IMR-90 (cell line): ENCODE results near the gene CDK5RAP3. TPM values are rescaled to one million over a fixed set of nuclear protein-coding genes. Genes with fewer than 3 reads are reported as not detected.
A peak's percentile ranks its signal among the peaks of the same experiment; 100 is the strongest.

ENCODE experiments used
- ATAC-seq: fragments of 200-7000 bp; cut with Tn5 transposase; 2 replicates; pipeline ENCODE4 v1.9.1; 2020; ENCODE audit warnings: low read depth, mild to moderate bottlenecking, moderate library complexity
- BruUV-seq: library from RNA; stranded (reverse); fragments of 400-500 nt; replicated peaks from 2 replicates; lab custom pipeline; 2021; lab: Mats Ljungman, UMichigan
- CTCF ChIA-PET: fragments of 300-600 bp; formaldehyde crosslinking; extraction: SDS; loops from one replicate; lab custom pipeline; 2021; ENCODE audit warnings: antibody characterized with exemption; lab: Yijun Ruan, JAX
- POLR2A ChIA-PET: fragments of 300-600 bp; sonication (Branson Sonifier 250); formaldehyde crosslinking; loops from one replicate; lab custom pipeline; 2022; ENCODE audit warnings: antibody characterized with exemption; ENCODE audit not compliant: unreplicated experiment; lab: Charles Lee
- DNase-seq: peaks from one replicate; pipeline ENCODE4 v3.0.0; 2013
- H2AFZ ChIP-seq: replicated peaks from 2 replicates; pipeline ENCODE3; 2013; ENCODE audit warnings: low read length, mild to moderate bottlenecking; ENCODE audit not compliant: poor library complexity
- H2AK5ac ChIP-seq: 2 replicates; pipeline ENCODE4 v1.6.1; 2013; ENCODE audit warnings: low read depth, low read length, inconsistent platforms
- H2AK9ac ChIP-seq: replicated peaks from 2 replicates; pipeline ENCODE3; 2013; ENCODE audit warnings: mild to moderate bottlenecking, low read depth, low read length, moderate library complexity; ENCODE audit not compliant: poor library complexity
- H2BK120ac ChIP-seq: 2 replicates; pipeline ENCODE4 v1.6.1; 2013; ENCODE audit warnings: low read depth, low read length, inconsistent platforms
- H2BK15ac ChIP-seq: 3 replicates; pipeline ENCODE4 v1.6.1; 2013; ENCODE audit warnings: low read depth, low read length, inconsistent platforms
- H2BK20ac ChIP-seq: 2 replicates; pipeline ENCODE4 v1.6.1; 2013; ENCODE audit warnings: low read depth, mild to moderate bottlenecking, inconsistent platforms, low read length, moderate library complexity
- H2BK5ac ChIP-seq: 2 replicates; pipeline ENCODE4 v1.6.1; 2013; ENCODE audit warnings: mild to moderate bottlenecking, low read depth, low read length, inconsistent platforms; ENCODE audit not compliant: poor library complexity, severe bottlenecking
- H3K14ac ChIP-seq: replicated peaks from 2 replicates; pipeline ENCODE4 v1.6.1; 2013; ENCODE audit warnings: low read depth, low read length, inconsistent platforms
- H3K18ac ChIP-seq: 2 replicates; pipeline ENCODE4 v1.6.1; 2013; ENCODE audit warnings: low read depth, low read length, control low read depth
- H3K23ac ChIP-seq: 2 replicates; pipeline ENCODE4 v1.6.1; 2013; ENCODE audit warnings: low read depth, low read length, inconsistent platforms
- H3K27ac ChIP-seq: 2 replicates; pipeline ENCODE4 v1.5.1; 2013; ENCODE audit warnings: mild to moderate bottlenecking, control low read depth, low read length; ENCODE audit not compliant: insufficient read depth
- H3K27me3 ChIP-seq: 2 replicates; pipeline ENCODE4 v1.6.1; 2013; ENCODE audit warnings: low read length; ENCODE audit not compliant: control insufficient read depth, insufficient read depth
- H3K36me3 ChIP-seq: 2 replicates; pipeline ENCODE4 v1.6.1; 2013; ENCODE audit warnings: low read length, mixed read lengths; ENCODE audit not compliant: control insufficient read depth, insufficient read depth
- H3K4ac ChIP-seq: 2 replicates; pipeline ENCODE4 v1.6.1; 2013; ENCODE audit warnings: low read depth, low read length, inconsistent platforms
- H3K4me1 ChIP-seq: 2 replicates; pipeline ENCODE4 v1.6.1; 2013; ENCODE audit warnings: low read length, mixed read lengths; ENCODE audit not compliant: control insufficient read depth, insufficient read depth
- H3K4me2 ChIP-seq: 2 replicates; pipeline ENCODE4 v1.6.1; 2013; ENCODE audit warnings: low read depth, mild to moderate bottlenecking, control low read depth, low read length, moderate library complexity
- H3K4me3 ChIP-seq: 2 replicates; pipeline ENCODE4 v1.5.1; 2013; ENCODE audit warnings: low read depth, mild to moderate bottlenecking, control low read depth, low read length, moderate library complexity; ENCODE audit not compliant: insufficient read depth
- H3K56ac ChIP-seq: 2 replicates; pipeline ENCODE4 v1.6.1; 2013; ENCODE audit warnings: low read length, inconsistent platforms; ENCODE audit not compliant: insufficient read depth; ENCODE audit errors: extremely low read depth
- H3K79me1 ChIP-seq, 2 experiments: 2 replicates each; pipeline ENCODE4 v1.6.1; 2013; ENCODE audit warnings: low read length in 2 of 2, inconsistent platforms in 1 of 2, low read depth in 1 of 2
- H3K9ac ChIP-seq: 2 replicates; pipeline ENCODE4 v1.6.1; 2013; ENCODE audit warnings: low read depth, low read length, control low read depth
- H3K9me1 ChIP-seq: 2 replicates; pipeline ENCODE4 v1.6.1; 2013; ENCODE audit warnings: low read length, inconsistent platforms; ENCODE audit not compliant: insufficient read depth
- H3K9me3 ChIP-seq: 2 replicates; pipeline ENCODE4 v1.6.1; 2013; ENCODE audit warnings: low read length; ENCODE audit not compliant: control insufficient read depth, insufficient read depth
- H4K20me1 ChIP-seq: 2 replicates; pipeline ENCODE4 v1.6.1; 2013; ENCODE audit warnings: low read length, inconsistent platforms; ENCODE audit not compliant: insufficient read depth
- H4K5ac ChIP-seq: 2 replicates; pipeline ENCODE4 v1.6.1; 2013; ENCODE audit warnings: mild to moderate bottlenecking, low read depth, low read length, control low read depth
- H4K8ac ChIP-seq, 2 experiments: 2 replicates each; pipeline ENCODE4 v1.6.1; 2013; ENCODE audit warnings: low read depth in 2 of 2, low read length in 2 of 2, control low read depth in 1 of 2, inconsistent platforms in 1 of 2
- H4K91ac ChIP-seq: 2 replicates; pipeline ENCODE4 v1.6.1; 2013; ENCODE audit warnings: low read depth, low read length, inconsistent platforms; ENCODE audit not compliant: insufficient read depth
- ELK1 ChIP-seq: fragments of 150-350 bp; IDR thresholded peaks from 2 replicates; pipeline ENCODE4 v1.6.1; 2016; ENCODE audit warnings: low read depth, mild to moderate bottlenecking, low read length, moderate library complexity, borderline replicate concordance
- SMC3 ChIP-seq: fragments of 150-350 bp; IDR thresholded peaks from 2 replicates; pipeline ENCODE4 v1.6.1; 2016; ENCODE audit warnings: low read depth, mild to moderate bottlenecking, antibody characterized with exemption, low read length, moderate library complexity
- WGBS, 2 experiments: methylation state at CpG; one replicate each; pipeline versions ENCODE4 v1.1.5 to v1.1.7; 2013; ENCODE audit warnings: missing lambda C conversion rate in 2 of 2; ENCODE audit not compliant: insufficient read length in 1 of 2; ENCODE audit errors: extremely low coverage in 2 of 2; 5-methylcytosine and 5-hydroxymethylcytosine counted together
- dilution Hi-C: fragments of 300-500 bp; cut with HindIII; formaldehyde crosslinking; loops from one replicate; pipeline ENCODE4 v1.14.3; 2018; ENCODE audit warnings: low sequenced_read_pairs; ENCODE audit not compliant: unreplicated experiment
- in situ Hi-C: fragments of 300-500 bp; cut with MboI; formaldehyde crosslinking; loops from 3 replicates; pipeline ENCODE4 v1.14.3; 2019; ENCODE audit warnings: low sequenced_read_pairs, inconsistent platforms, mixed read lengths
- intact Hi-C: fragments of 100-400 bp; cut with micrococcal nuclease; formaldehyde crosslinking; loops from 2 replicates; pipeline ENCODE4 v1.10.0; 2022
- polyA plus RNA-seq, 3 experiments: library from polyadenylated mRNA; depleted of rRNA; stranded (reverse); fragments of >200 nt; gene quantifications; 2 replicates each; pipeline ENCODE4 v1.2.3, GENCODE V29; 2012; ENCODE audit warnings: low replicate concordance in 1 of 3
- total RNA-seq: library from RNA; depleted of rRNA; stranded (reverse); fragments of >200 nt; gene quantifications from 2 replicates; pipeline ENCODE4 v1.2.3, GENCODE V29; 2012

Gene CDK5RAP3
- total and polyA plus RNA-seq, 2 of the 4 experiments (the other 2 are of a cell fraction) = 75.3 to 153 TPM

DNA sequence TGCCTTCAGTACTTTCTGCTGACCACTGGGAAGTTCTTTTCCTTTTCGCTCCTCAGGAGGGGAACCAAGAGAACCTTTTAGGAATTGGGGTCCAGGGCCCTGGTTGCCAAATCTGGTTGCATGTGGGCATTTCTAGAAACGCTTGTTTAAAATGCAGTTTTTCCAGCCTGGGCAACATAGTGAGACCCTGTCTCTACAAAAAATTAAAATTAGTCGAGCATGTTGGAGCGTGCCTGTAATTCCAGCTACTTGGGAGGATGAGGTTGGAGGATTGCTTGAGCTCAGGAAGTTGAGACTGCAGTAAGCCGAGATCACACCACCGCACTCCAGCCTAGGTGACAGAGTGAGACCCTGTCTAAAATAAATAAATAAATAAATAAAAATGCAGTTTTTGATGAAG, 28.3 kb upstream of the CDK5RAP3 start:
- in situ Hi-C loops = no loop called here
- CTCF ChIA-PET = interaction anchor here (1.6 kb wide), 1 partner anchor 53 kb away, joined by 3 read pairs; no protein-coding TSS in a partner anchor
- H4K5ac ChIP-seq = no peak overlapping the region
- no peak overlapping the region for H3K56ac ChIP-seq
- no peak overlapping the region for H2BK15ac ChIP-seq
- H3K4ac ChIP-seq = no peak overlapping the region; the same call in 1 of the 2 replicates
- no peak overlapping the region for H3K14ac ChIP-seq
- no peaks in the 10 kb centered on the region for H3K9me3 ChIP-seq
- no peak overlapping the region for H2BK5ac ChIP-seq
- dilution Hi-C loops = no loop called here
- no TSS peak for BruUV-seq
- peaks cover 8 to 19% of the 10 kb centered on the region in 2 experiments for H3K79me1 ChIP-seq
- no peak overlapping the region; a peak in 1 of 4 replicates for H4K8ac ChIP-seq
- peaks cover 2% of the 10 kb centered on the region; the same call in 1 of the 2 replicates for H3K4me1 ChIP-seq
- ATAC-seq (no peak), DNase-seq (no peak)
- H2BK20ac ChIP-seq = no peak overlapping the region
- intact Hi-C loops = no loop called here
- peaks cover 2% of the 10 kb centered on the region for H3K36me3 ChIP-seq
- no peak overlapping the region for H3K18ac ChIP-seq
- 100% methylated on average over 3 of the region's 6 CpGs; no CpG with 5 or more reads in 1 of the 2 experiments for WGBS, 2 experiments
- no peak overlapping the region for H4K91ac ChIP-seq
- H3K23ac ChIP-seq = no peak overlapping the region
- peak overlapping the region; percentile 84 for H3K4me2 ChIP-seq
- H2BK120ac ChIP-seq = no peak overlapping the region
- POLR2A ChIA-PET = no interaction called here
- no peak overlapping the region for H3K27ac ChIP-seq
- H3K9me1 ChIP-seq = 0 out of 2 replicates have a peak, but pooled peaks cover 4% of the 10 kb centered on the region
- H3K4me3 ChIP-seq = peak overlapping the region; percentile 70; the same call in 1 of the 2 replicates
- no peak overlapping the region for H2AK5ac ChIP-seq
- no peak overlapping the region for H2AK9ac ChIP-seq
- peaks cover 2% of the 10 kb centered on the region; the same call in 1 of the 2 replicates for H4K20me1 ChIP-seq
- H2AFZ ChIP-seq = no peak overlapping the region
- no peaks in the 10 kb centered on the region for H3K27me3 ChIP-seq
- no peak overlapping the region for H3K9ac ChIP-seq
- TF ChIP-seq ELK1 (no peak), SMC3 (no peak)
